ENCODE measurements around the gene LMX1A. TPM values are rescaled to one million over a fixed set of nuclear protein-coding genes. Genes with fewer than 3 reads are reported as not detected.
A peak's percentile ranks its signal among the peaks of the same experiment; 100 is the strongest.

The LMX1A gene
- total RNA-seq, 1 donor from 2014 or later, result 0.12 TPM

DNA sequence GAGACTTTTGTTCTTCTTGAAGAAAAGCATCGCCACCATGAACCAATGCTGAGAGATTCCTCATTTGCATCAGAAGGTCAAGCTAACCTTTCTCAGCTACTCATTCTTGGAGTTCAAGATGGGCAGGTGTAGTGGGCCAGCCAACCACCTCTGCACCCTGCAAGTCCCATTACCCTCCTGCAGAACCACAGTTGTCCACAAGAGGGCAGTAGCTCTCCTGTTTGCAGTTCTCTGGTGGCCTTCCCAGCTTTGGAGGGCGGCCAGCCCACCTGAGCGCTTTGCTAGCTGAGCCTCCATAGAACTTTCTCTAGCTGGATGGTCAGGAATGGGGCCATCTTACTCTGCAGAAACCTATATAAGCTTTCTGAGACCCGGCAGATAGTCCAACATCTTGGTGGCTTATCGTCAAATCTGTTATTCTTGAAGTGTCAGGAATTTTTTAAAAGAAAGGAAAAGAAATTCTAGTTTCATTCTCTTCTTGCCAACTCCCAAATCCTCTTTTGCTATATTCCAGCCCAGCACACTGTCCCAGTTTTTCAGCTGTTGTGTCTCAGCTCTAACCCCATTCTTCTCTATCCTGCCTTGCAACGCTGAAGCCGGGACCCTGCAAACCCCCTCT, 11.0 kb upstream of the LMX1A start:
- DNase-seq (ENCODE audit: low spot score), result peak; percentile 71

- no peak for DNase-seq (ENCODE audit: low spot score)
Measured at GRCh38 chr1:165365341-165365740, 8.8 kb upstream of the LMX1A start.

GRCh38 chr1:165364568-165365133, 8.1 kb upstream of the LMX1A start:
- no peak for DNase-seq (ENCODE audit: low spot score)

DNA sequence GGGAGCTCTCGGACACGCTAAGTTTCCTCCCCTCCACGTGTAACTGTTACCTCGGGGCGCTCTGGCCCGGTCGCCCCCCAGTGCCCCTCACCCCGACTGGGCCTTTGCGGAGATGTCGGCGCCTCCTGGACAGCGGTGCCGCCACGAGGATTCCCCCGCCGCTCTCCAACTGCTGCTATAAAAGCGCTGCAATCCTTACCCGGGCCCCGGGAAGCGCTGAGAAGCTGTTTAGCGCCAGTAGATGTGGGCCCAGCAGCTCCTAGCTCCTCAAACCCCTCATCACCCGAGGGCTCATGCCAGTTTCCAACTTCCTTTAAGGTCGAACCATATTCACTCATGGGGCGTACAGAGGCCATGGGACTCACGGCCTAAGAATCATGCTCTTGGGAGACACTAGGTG, 361 bp upstream of the LMX1A start:
- no peak for DNase-seq (ENCODE audit: low spot score)

DNA sequence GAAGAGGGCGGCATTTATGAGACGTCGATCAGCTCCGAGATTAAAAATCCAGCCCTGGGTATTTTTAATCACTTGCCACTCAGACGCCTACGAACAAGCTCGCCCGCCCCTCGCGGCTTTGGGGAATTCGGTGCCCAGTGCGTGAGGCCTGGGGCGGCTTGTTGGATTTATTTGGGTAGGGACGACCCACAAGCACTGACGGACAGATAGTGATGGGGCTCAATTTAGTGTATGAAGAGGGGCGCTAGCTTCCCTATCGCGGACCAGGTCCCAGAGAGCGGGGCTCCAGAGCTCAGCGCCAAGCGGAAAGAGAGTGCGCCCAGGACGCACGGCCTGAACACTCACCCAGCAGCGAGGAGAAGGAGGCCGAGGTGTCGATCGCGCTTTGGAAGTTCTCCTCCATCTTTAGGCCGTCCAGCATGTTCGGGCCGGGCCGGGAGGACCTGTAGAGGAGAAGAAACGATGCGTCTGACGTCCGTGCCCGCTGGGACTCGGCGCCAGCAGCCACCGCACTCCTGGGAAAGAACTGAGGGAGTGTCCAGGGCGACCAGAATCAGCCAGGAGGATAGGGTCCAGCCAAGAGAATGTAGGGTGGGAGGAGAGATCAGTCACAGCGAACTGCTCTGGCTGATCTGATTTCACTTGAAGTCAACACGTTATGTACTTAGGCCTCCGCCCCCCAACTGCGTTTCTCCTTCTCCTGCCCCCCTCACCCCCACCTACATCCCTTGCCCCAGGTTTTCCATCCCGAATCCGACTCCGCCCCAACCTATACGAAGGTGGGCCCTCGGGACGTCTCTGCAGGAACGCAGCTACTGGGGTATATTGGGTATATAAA, 1.2 kb downstream of the LMX1A start:
- DNase-seq (ENCODE audit: low spot score), result no peak

GRCh38 chr1:165354739-165355138, 1.8 kb downstream of the LMX1A start:
- no peak for DNase-seq (ENCODE audit: low spot score)

- DNase-seq (ENCODE audit: low spot score), result no peak
Measured at GRCh38 chr1:165353731-165354671, 2.5 kb downstream of the LMX1A start.

- DNase-seq (ENCODE audit: low spot score), result peak; percentile 25
Measured at GRCh38 chr1:165352442-165353293, 3.8 kb downstream of the LMX1A start.

- DNase-seq (ENCODE audit: low spot score), result no peak
Measured at GRCh38 chr1:165351863-165352441, 4.6 kb downstream of the LMX1A start.

GRCh38 chr1:165350840-165351239, 5.7 kb downstream of the LMX1A start:
- DNase-seq (ENCODE audit: low spot score), result no peak

- DNase-seq (ENCODE audit: low spot score), result no peak
Measured at GRCh38 chr1:165345502-165345901, 11.0 kb downstream of the LMX1A start.

DNA sequence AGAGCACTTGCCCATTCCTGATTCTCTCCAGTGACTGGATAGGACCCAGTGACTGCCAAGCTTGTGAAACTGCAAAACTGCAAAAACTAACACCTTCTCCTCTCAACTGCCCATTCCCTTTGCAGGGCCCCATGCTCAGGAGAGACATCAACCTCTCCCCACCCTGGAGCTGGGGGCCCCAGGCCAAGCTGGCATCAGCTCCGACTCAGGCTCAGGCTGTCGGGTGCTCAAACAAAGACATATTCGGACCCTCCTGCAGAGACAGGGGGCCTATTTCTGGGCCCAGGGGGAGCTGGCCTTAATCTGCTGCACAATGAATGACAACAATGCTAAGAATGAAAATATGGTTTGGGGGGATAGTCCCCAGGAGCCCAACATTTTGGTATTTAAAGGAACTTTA, 11.8 kb downstream of the LMX1A start:
- no peak for DNase-seq (ENCODE audit: low spot score)

GRCh38 chr1:165344198-165344597, 12.3 kb downstream of the LMX1A start:
- DNase-seq (ENCODE audit: low spot score), result no peak

GRCh38 chr1:165342587-165342986, 13.9 kb downstream of the LMX1A start:
- no peak for DNase-seq (ENCODE audit: low spot score)

DNA sequence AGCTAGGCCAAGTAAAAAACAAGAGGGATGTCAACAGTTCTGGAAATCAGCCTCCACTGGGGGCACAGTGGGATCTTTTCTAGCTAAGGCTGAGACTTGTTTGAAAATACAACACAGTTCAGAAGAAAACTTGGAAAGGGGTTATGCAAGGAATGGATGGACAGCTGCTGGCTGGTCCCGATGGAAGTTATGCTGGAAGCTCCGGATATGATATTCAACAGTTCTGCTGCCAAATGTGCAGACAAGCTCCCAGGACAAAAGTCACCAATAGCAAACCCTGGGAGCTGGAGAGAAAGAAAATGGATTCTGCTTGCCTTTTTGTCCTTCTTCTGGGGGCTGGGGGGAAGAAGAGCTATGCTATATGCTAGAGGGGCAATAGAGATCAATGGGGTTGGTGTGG, 14.3 kb downstream of the LMX1A start:
- no peak for DNase-seq (ENCODE audit: low spot score)

GRCh38 chr1:165339164-165339563, 17.4 kb downstream of the LMX1A start:
- no peak for DNase-seq (ENCODE audit: low spot score)

- no peak for DNase-seq (ENCODE audit: low spot score)
Measured at GRCh38 chr1:165330483-165330882, 26.0 kb downstream of the LMX1A start.

- DNase-seq (ENCODE audit: low spot score), result no peak
Measured at GRCh38 chr1:165329104-165329503, 27.4 kb downstream of the LMX1A start.

DNA sequence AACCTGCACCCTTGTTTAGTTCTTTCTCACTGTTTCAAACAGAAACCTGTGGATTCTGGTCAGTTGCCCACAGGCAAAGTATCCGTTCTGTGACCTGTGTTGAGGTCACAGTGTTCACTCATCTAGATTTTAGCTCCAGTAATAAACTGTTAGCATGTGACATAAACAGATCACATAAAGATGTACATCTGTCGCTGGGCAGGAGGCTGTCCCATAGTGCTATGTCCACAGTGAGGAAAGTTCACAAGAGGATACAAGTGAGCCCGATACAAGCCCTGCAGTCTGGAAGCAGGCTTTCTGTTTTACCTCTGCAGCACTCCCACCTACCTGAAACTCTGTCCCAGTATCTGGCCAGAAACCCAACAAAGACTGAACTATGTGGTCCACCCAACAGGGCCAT, 28.4 kb downstream of the LMX1A start:
- DNase-seq (ENCODE audit: low spot score), result no peak

DNA sequence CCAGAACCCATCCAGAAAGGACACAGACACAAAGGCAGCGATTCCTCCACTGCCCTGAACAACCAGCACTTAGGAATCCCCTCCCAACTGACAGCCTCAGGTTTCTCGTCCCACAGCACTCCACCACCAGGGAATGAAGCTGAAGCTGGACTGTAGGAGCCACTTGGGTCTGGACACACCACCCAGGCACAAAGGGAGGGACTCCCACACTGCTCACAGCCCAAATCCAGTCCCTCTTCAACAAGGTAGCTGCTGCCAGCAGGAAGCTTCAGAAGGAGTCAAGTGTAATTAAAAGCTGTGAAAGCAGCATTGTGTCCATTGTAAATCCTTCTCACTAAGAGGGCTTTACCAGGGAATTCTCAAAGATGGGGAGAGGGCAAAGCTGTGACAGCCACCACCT, 29.0 kb downstream of the LMX1A start:
- no peak for DNase-seq (ENCODE audit: low spot score)

Data from mucosa of gallbladder (tissue), 1 donor.